ENCODE results near the gene GPR42.
"Not testable (repeated sequence)": the region's sequence is repeated elsewhere in the genome, so short reads cannot be mapped to it uniquely, and the experiment has no call there.

The GPR42 gene

DNA sequence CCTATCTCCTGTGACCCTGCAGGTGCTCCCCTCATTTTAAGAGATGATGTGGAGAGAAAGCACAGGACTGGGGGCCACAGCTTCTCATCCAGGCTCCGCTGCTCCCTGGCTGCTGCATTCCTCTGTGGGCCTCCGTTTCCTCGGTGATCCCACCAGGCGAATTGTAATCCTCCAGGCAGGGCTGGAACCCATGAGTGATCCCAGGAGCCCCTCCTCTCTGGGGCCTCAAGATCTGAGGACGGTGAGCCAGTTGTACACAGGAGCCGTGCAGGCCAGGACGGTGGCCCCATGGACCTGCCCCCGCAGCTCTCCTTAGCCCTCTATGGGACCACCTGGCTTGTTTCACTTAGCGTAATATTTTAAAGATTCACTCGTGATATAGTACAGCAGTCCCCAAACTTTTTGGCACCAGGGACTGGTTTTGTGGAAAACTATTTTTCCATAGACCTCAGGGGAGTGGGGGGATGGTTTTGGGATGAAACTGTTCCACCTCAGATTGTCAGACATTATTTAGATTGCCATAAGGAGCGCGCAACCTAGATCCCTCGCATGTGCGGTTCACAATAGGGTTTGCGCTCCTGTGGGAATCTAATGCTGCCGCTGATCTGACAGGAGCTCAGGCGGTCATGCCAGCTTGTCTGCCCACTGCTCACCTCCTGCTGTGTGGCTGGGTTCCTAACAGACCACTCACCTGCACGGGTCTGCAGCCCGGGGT lies 7.0 kb upstream of the GPR42 start:
- DNase-seq = no peak

DNA sequence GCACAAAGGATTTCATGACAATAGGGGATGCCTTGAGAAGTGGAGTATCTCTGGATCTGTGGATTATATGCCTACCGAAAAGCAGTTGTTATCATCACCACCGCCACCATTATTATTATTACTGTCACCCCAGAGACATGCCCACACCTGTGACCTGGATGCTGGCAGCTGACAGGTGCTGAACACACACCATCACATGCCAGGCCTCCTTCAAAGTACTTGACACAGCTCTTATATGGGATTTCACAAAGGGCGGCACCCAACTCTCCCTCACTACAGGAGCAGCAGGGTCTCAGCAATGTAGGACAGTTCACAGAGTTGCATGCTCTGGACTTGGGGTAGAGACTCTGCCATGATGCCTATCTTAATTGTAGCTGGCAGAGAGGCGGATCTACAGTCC lies 5.6 kb upstream of the GPR42 start:
- no peak for DNase-seq

DNA sequence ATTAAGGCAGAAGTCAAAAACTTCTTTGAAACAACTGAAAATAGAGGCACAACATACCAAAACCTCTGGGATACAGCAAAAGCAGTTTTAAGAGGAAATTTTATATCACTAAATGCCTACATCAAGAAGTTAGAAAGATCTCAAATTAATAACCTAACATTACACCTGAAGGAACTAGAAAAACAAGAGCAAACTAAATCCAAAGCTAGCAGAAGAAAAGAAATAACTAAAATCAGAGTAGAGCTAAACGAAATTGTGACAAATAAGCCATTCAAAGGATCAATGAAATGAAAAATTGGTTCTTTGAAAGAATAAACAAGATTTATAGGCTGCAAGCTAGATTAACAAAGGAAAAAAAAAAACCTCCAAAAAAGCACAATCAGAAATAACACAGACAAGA lies 2.5 kb upstream of the GPR42 start:
- no peak for DNase-seq

DNA sequence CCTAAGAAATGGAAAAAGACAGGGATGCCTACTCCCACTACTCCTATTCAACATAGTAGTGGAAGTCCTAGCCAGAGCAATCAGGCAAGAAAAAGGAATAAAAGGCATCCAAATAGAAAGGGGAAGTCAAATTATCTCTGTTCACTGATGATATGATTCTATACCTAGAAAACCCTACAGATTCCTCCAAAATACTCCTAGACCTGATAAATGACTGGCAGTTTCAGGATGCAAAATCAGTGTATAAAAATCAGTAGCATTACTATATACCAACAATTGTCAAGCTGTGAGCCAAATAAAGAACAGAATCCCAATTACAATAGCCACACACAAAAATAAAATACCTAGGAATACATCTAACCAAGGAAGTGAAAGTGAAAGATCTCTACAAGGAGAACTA lies 1.3 kb upstream of the GPR42 start:
- no peak for DNase-seq

GRCh38 chr19:35373492-35373891 lies 2.6 kb downstream of the GPR42 start:
- no peak for DNase-seq

DNA sequence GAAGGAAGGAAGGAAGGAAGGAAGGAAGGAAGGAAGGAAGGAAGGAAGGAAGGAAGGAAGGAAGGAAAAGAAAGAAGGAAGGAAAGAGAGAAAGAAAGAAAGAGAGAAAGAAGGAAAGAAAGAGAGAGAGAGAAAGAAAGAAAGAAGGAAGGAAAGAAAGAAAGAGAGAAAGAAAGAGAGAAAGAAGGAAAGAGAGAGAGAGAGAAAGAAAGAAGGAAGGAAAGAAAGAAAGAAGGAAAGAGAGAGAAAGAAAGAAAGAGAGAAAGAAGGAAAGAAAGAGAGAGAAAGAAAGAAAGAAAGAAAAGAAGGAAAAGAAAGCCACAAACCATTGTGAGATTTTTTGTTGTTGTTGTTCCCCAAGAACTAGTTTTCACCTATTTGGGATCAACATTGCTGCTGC lies 3.2 kb downstream of the GPR42 start:
- DNase-seq = not testable (repeated sequence)

DNA sequence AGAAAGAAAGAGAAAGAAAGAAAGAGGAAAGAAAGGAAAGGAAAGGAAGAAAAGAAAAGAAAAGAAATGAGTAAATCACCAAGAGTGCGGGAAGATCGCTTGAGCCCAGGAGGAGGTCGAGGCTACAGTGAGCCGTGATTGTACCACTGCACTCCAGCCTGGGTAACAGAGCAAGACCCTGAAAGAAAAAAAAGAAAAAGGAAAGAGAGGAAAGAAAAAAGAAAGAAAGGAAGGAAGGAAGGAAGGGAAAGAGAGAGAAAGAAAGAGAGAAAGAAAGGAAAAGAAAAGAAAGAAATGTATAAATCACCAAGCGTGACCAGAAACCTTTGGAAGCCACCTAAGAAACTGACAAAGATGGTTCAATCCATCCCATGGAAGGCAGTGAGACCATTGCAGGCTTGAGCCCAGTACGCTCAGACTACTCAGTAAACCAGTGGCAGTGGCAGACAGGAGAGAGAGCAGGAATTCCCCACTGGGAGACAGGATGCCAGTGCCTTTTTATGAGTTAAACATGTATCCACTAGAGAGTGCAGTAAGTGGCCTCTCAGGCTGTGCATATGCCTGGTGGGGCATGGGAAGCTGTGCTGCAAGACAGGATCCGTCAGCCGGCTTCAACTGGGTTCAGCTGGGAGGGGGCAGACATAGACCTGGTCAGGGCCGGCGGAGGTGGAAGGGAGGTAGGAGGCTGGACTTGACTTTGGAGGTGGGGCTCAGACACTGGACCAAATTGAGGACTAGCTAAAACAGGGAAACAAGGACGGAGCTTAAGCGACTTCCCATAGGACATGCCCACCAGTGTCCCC lies 4.8 kb downstream of the GPR42 start:
- DNase-seq = no peak

DNA sequence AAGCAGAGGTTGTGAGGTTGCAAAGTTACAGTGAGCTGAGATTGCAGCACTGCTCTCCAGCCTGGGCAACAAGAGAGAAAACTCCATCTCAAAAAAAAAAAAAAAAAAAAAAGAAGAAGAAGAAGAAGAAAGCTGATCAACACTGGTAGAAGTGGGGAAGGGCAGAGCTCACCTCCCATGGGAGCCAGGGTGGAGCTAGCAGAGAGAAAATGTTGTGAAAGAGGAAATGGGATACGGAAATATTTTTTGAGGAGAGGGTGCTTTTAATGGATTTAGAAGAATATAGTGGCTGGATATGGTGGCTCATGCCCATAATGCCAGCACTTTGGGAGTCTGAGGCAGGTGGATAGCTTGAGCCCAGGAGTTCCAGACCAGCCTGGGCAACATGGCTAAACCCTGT lies 6.8 kb downstream of the GPR42 start:
- DNase-seq = no peak

DNA sequence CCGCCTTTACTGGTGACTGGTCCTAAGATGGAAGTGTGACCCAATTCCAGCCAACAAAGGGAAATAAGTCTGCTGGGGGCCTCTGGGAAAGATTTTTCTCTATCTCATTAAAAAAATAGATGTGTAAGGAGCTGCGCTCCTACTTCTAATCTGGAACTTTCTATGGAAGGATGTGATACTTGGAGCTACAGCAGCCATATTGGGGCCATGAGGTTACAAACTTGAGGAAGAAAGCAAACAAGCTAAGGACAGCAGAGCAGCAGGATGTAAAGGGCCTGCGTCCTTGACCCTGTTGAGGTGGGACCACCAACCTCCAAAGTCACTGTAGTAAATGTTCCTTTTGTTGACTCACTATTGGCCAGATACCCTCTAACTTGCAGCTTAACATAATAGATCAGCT lies 7.5 kb downstream of the GPR42 start:
- no peak for DNase-seq

DNA sequence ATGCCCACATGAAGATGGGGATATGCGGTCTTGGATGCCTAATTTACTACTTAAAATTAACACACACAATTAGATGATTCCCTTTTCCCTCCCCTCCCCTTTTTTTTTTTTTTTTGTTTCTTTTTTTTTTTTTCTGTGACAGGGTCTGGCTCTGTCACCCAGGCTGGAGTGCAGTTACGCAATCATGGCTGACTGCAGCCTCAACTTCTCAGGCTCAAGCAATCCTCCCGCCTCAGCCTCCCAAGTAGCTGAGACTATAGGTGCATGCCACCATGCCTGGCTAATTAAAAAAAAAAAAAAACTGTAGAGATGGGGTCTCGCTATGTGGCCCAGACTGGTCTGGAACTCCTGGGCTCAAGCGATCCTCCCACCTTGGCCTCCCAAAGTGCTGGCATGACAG lies 8.7 kb downstream of the GPR42 start:
- DNase-seq = not testable (repeated sequence)

- DNase-seq = no peak
Observed at GRCh38 chr19:35379992-35380391, 9.1 kb downstream of the GPR42 start.

DNA sequence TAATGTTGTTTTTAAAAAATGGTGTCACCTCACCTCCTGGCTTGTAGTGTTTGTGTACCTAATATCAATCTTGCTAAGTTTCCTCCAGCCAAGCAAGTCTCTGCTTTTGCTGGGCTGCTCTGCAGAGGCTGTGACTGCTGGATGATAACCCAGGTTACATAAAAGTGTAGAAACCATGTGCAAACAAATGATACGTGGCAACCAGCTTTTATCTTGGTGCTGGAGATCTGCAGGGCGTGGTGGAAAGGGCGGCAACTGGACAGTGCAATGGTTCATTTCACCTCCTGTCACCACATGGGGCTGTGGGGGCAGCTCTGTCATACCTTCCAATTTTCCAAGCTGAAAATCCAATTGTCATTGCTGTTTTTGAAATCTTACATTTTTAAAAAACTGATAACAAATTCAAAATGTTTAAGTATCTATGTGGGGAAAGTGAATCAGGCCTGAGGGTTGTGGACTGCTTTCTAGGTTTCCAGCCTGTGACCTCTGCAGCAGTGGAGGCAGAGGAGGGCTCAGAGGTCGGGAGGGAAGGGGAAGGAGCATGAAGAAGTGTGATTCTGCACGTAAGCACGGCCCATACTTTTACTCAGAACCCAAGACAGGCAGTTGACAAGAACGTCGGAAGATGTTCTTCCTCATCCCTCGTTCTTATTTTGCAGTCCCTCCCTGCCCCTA lies 9.7 kb downstream of the GPR42 start:
- no peak for DNase-seq

DNA sequence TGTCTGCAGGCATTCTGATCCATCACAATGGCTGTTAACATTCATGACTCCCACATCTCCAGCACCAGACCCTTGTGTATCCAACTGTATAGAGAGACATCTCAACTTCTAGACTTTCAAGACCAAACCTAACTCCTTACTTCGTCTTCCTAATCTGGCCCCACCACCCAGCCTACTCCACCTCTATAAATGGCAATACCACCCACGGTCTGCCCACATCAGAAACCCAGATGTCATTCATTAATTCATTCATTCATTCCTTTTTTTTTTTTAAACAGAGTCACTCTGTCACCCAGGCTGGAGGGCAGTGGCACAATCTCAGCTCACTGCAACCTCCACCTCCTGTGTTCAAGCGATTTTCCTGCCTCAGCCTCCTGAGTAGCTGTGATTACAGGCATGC lies 10.4 kb downstream of the GPR42 start:
- DNase-seq = no peak

- DNase-seq = no peak
Observed at GRCh38 chr19:35381926-35382325, 11.1 kb downstream of the GPR42 start.

DNA sequence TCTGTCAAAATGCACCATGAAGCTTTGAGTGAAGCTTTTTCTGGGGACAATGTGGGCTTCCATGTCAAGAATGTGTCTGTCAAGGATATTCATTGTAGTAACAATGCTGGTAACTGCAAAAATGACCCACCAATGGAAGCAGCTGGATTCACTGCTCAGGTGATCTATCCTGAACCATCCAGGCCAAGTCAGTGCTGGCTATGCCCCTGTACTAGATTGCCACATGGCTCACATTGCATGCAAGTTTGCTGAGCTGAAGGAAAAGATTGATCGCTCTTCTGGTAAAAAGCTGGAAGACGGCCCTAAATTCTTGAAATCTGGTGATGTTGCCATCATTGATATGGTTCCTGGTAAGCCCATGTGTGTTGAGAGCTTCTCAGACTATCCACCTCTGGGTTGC lies 12.7 kb downstream of the GPR42 start:
- DNase-seq = no peak

GRCh38 chr19:35388277-35389054 lies 17.6 kb downstream of the GPR42 start:
- no peak for DNase-seq

DNA sequence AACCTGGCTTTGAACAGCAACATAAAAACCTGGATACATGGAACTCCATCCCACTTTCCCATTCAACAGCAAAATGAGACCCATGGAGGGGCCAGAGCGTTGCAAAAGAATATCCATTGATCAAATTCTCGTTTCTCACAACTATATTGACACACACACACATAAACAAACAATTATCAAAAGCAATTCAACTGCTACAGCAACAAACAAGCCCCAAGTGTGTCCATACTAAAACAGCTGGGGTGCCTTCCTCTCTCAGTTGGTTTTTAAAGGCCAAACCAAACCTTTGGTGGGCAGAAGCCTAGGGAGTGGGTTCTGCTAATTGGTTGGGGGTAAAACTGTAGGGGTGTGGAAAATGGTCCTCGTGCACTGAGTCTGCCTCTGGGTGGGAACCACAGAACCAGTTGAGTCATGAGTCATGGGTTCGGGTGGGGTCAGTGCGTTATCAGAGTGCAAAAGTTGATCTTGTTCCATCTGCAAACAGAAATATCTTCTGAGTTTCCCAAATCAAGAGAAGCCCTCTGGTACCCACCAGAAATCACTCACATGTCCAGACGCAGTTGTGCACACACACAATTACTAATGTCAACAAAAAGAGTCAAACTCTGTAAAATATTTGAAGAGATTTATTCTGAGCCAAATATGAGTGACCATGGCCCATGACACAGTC lies 18.5 kb downstream of the GPR42 start:
- no peak for DNase-seq

- DNase-seq = no peak
Observed at GRCh38 chr19:35392742-35393715, 22.2 kb downstream of the GPR42 start.

DNA sequence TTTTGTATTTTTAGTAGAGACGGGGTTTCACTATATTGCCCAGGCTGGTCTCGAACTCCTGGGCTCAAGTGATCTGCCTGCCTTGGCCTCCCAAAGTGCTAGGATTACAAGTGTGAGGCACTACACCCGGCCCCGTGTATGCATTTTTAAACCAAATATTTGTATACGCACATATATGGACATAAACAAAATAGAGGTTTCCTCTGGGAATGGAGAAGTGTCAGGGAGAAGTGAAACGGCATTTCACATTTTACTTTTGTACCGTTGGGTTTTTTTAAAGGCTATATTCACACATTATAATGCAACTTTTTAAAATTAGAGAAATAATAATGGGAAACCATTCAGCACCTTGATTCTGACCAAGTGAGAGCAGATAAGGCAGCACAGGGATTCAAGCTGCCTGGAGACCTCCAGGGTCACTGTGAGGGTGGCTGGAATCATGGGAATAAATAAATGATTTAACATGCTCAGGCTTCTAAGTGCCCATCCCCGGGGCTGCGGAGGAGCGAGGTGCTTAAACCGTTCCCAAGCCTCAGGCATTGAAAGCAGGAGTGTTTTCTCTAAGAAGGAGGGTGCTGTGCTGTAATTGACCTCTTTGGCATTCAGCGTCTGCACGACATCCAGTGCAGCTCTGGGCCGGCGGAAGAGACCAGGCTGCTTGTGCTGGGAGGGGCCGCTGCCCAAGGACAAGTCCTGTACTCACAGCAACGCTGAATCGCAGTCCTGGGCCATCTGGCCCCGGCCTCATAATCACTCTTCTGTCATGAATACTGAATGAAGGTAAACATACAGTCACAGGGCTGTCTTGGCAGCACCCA lies 24.7 kb downstream of the GPR42 start:
- DNase-seq = no peak

- no peak for DNase-seq
Observed at GRCh38 chr19:35396240-35396885, 25.5 kb downstream of the GPR42 start.

Measured in DMS79 (cell line).